Adrenal gland (tissue), 12 donors: ENCODE measurements around the gene KCNJ6. TPM values are rescaled to one million over a fixed set of nuclear protein-coding genes. Genes with fewer than 3 reads are reported as not detected.

Experiments used
- DNase-seq, 7 donors: peaks; one replicate each; pipeline ENCODE4 v3.0.0-alpha.2; 2019 to 2020
- H3K27ac ChIP-seq, 5 donors: fragments of 200-600 bp; sonication (generic) in 4 of 5; 1 replicate in 3 of 5; 2 replicates in 2 of 5; pipeline versions ENCODE4 v1.5.1 to v1.8.0; 2016 to 2020; ENCODE audit warnings: mild to moderate bottlenecking in 1 of 5
- H3K27me3 ChIP-seq: fragments of 200-600 bp; 2 replicates; pipeline ENCODE4 v1.8.0; 2021
- H3K36me3 ChIP-seq, 2 donors: fragments of 200-600 bp; replicated peaks in 1 of 2; 1 replicate in 1 of 2; 2 replicates in 1 of 2; pipeline versions ENCODE4 v1.5.1 to v1.8.0; 2018 to 2022
- H3K4me1 ChIP-seq, 2 donors: fragments of 200-600 bp; replicated peaks in 1 of 2; 1 replicate in 1 of 2; 2 replicates in 1 of 2; pipeline versions ENCODE4 v1.5.1 to v1.8.0; 2018 to 2021
- H3K4me3 ChIP-seq, 4 donors: fragments of 200-600 bp; sonication (generic) in 3 of 4; one replicate each; pipeline ENCODE4 v1.5.1; 2016 to 2018
- H3K9me3 ChIP-seq, 3 donors: fragments of 200-600 bp; sonication (generic) in 1 of 3; replicated peaks in 1 of 3; 1 replicate in 2 of 3; 2 replicates in 1 of 3; pipeline versions ENCODE4 v1.5.1 to v1.8.0; 2016 to 2021
- CTCF ChIP-seq, 6 experiments: fragments of 450-650 bp in 4 of 6; fragments of 200-600 bp in 2 of 6; sonication (generic) in 1 of 6; IDR thresholded peaks; 1 replicate in 5 of 6; 2 replicates in 1 of 6; pipeline versions ENCODE4 v1.5.1 to v1.8.0; 2016 to 2021; ENCODE audit warnings: antibody characterized with exemption in 6 of 6, mild to moderate bottlenecking in 2 of 6, moderate library complexity in 1 of 6
- POLR2A ChIP-seq, 2 donors: fragments of 450-650 bp; IDR thresholded peaks; one replicate each; pipeline ENCODE4 v1.6.1; 2017; ENCODE audit warnings: antibody characterized with exemption in 2 of 2, mild to moderate bottlenecking in 2 of 2, moderate library complexity in 1 of 2
- WGBS, 4 donors: extraction: QIAGEN DNeasy Blood & Tissue Kit in 2 of 4; methylation state at CpG; one replicate each; pipeline versions ENCODE4 v1.1.5 to v1.1.7; 2013 to 2017; 5-methylcytosine and 5-hydroxymethylcytosine counted together
- intact Hi-C, 2 donors: fragments of 100-400 bp; cut with DNase I; formaldehyde crosslinking; loops; one replicate each; pipeline versions ENCODE4 v1.14.1 to v1.15.0; 2022 to 2023
- polyA plus RNA-seq, 3 donors: library from polyadenylated mRNA; stranded (reverse); fragments of 200-250 nt in 2 of 3; fragments of 350-450 nt in 1 of 3; fragmentation: Illumina TruSeq in 1 of 3; extraction: RNeasy Lipid Tissue Mini Kit (QIAGEN cat#74804) in 1 of 3; gene quantifications; one replicate each; pipeline ENCODE4 v1.2.3, GENCODE V29; 2013 to 2014
- total RNA-seq, 9 donors: library from RNA; depleted of rRNA in 4 of 9; stranded (reverse); fragments of >200 nt in 4 of 9; fragments of 120-200 nt in 1 of 9; fragmentation: NEBNext Ultra II Directional in 1 of 9; extraction: Animal tissue kit (Norgen Biotek cat#: 25700) in 1 of 9; gene quantifications; one replicate each; pipeline versions ENCODE4 v1.1.0 to v1.2.4, GENCODE V29; 2013 to 2023
- donor health status: healthy with polysubstance abuse.
- donor health status: Bipolar disorder and iron deficiency.
- donor health status: DM: yes; HTN: yes; CAD: no.
- donor health status: DM: no; HTN: no; CAD: no.
- donor health status: DM: no; HTN: no; CAD: no.
- donor health status: DM: yes; HTN: yes; CAD: no.

Gene KCNJ6
- total and polyA plus RNA-seq, 12 donors: 0.03 to 0.60 (median 0.07) TPM; not detected in 4

- no peaks in the 10 kb centered on the region for H3K4me1 ChIP-seq
- no peak overlapping the region for H3K4me3 ChIP-seq
- no peaks in the 10 kb centered on the region for H3K36me3 ChIP-seq
- WGBS, 4 donors: 55 to 100% (median 58%) methylated on average over 1 to 3 of the region's 3 CpGs
- intact Hi-C loops: no loop called here
- H3K9me3 ChIP-seq: no peaks in the 10 kb centered on the region
- no peaks in the 10 kb centered on the region for H3K27me3 ChIP-seq
- DNase-seq: no peak
- no peak overlapping the region for H3K27ac ChIP-seq
- TF ChIP-seq POLR2A (IDR thresholded peaks at IDR 0.05) (no peak), CTCF (IDR thresholded peaks at IDR 0.05) (no peak)
Measured at GRCh38 chr21:37821786-37822450, 94.3 kb downstream of the KCNJ6 start.

GRCh38 chr21:37821092-37821491 is 95.2 kb downstream of the KCNJ6 start:
- no peaks in the 10 kb centered on the region for H3K27me3 ChIP-seq
- H3K27ac ChIP-seq: no peak overlapping the region
- no peak for DNase-seq
- 74 to 89% (median 79%) methylated on average over 2 of the region's 2 CpGs for WGBS, 4 donors
- no peak overlapping the region for H3K4me3 ChIP-seq
- no peaks in the 10 kb centered on the region for H3K9me3 ChIP-seq
- no peaks in the 10 kb centered on the region for H3K36me3 ChIP-seq
- H3K4me1 ChIP-seq: no peaks in the 10 kb centered on the region
- no peak for TF ChIP-seq CTCF (IDR thresholded peaks at IDR 0.05)
- no peak for TF ChIP-seq POLR2A (IDR thresholded peaks at IDR 0.05)
- intact Hi-C loops: no loop called here

GRCh38 chr21:37819372-37819771 is 96.9 kb downstream of the KCNJ6 start:
- Histone ChIP-seq H3K4me1 (no peaks in the 10 kb centered on the region), H3K9me3 (no peaks in the 10 kb centered on the region), H3K4me3 (no peak overlapping the region), H3K36me3 (no peaks in the 10 kb centered on the region), H3K27ac (no peak overlapping the region), H3K27me3 (no peaks in the 10 kb centered on the region)
- intact Hi-C loops: no loop called here
- TF ChIP-seq CTCF (IDR thresholded peaks at IDR 0.05) (no peak), POLR2A (IDR thresholded peaks at IDR 0.05) (no peak)
- DNase-seq: no peak

GRCh38 chr21:37817242-37817641 is 99.0 kb downstream of the KCNJ6 start:
- Histone ChIP-seq H3K4me3 (no peak overlapping the region), H3K27me3 (no peaks in the 10 kb centered on the region), H3K9me3 (no peaks in the 10 kb centered on the region), H3K4me1 (no peaks in the 10 kb centered on the region), H3K27ac (no peak overlapping the region), H3K36me3 (no peaks in the 10 kb centered on the region)
- TF ChIP-seq CTCF (IDR thresholded peaks at IDR 0.05) (no peak), POLR2A (IDR thresholded peaks at IDR 0.05) (no peak)
- intact Hi-C loops: no loop called here
- DNase-seq: no peak
